CMK (cell line): Measurements from ENCODE around the gene MKKS.
A peak's percentile ranks its signal among the peaks of the same experiment; 100 is the strongest.

Source experiments
- DNase-seq: peaks from one replicate; pipeline ENCODE4 v3.0.0-alpha.2; 2010; ENCODE audit warnings: low read depth

Gene MKKS

GRCh38 chr20:10433623-10434466, at the start of gene MKKS:
TSS of gene MKKS (minus strand) at chr20:10434222. CDS start at chr20:10413514, 20,708 bp downstream.
- DNase-seq: peak; percentile 90

DNA sequence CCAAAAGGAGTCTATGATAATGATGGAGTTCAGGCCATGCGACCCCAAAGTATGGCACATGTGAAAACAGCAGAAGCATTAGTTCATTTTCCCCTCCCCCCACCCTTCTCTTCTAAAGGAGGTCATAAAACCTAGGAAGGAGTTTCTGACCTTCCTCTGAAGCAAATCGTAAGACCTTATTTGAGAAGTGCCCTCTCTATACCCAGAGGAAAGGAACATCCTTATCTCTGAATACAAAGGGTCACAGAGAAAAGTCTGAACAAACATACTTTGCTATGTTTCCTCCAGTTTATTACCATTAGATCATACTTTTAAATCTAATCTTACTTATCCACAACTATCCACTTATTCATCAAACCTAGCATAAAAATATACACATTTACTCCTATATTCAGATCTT, 49.7 kb upstream of the MKKS start:
- DNase-seq: peak; percentile 81

DNA sequence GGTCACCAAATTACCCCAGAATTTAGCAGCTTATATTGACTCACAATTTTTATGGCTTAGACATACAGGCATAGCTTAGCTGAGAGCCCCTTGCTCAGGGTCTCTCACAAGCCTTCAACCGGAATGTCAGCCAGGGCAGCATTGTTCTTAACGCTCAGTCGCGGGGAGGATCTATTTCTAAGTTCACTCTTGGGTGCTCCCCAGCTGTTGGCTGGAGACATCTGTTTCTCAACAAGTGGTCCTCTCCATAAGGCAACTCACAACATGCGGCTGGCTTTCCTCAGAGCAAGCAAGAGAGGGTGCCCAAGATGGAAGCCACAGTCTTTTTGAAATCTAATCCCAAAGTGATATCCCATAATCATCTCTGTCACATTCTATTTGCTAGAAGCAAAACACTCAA, 47.7 kb upstream of the MKKS start:
- DNase-seq: no peak

DNA sequence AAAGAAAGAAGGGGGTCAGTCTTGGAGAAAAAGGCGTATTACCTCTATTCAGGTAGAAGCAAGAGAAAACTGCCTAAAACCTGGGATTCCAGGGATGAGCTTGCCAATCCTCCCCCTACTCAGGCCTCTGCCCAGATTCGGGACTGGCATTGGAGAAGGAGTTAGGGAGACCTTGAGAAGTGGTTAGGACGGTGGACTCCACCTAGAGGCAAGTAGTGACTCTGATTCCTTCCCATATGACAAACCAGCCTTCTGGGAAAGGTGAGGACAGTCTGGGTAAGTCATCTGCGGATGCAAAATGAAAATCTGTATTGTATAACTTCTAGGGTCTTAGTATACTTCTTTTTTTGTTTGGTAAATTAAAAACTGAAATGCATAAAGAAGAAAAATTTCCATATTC, 44.9 kb upstream of the MKKS start:
- no peak for DNase-seq

DNA sequence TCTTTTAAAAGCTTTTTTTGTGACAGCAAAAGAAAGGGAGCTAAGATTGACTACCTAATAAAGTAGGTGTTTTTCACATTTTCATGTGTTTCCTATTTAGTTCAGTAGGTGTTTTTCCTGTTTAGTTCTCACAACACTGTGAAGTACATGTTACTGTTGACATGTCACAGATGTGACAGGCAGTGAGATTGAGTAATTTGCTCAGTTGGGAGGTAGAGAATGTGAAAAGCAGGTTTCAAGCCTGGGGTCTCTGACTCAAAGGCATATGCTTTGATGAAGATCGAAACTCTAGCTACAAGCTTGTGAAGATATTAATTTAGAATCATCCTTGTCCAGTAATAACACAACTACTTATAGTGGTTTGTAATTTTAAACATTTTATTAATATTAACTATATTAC, 44.2 kb upstream of the MKKS start:
- no peak for DNase-seq

GRCh38 chr20:10476319-10476724, 42.3 kb upstream of the MKKS start:
- no peak for DNase-seq

GRCh38 chr20:10475225-10475624, 41.2 kb upstream of the MKKS start:
- no peak for DNase-seq

GRCh38 chr20:10474606-10475184, 40.7 kb upstream of the MKKS start:
- no peak for DNase-seq

GRCh38 chr20:10472871-10473270, 38.8 kb upstream of the MKKS start:
- DNase-seq: no peak

GRCh38 chr20:10470276-10470675, 36.3 kb upstream of the MKKS start:
- no peak for DNase-seq

DNA sequence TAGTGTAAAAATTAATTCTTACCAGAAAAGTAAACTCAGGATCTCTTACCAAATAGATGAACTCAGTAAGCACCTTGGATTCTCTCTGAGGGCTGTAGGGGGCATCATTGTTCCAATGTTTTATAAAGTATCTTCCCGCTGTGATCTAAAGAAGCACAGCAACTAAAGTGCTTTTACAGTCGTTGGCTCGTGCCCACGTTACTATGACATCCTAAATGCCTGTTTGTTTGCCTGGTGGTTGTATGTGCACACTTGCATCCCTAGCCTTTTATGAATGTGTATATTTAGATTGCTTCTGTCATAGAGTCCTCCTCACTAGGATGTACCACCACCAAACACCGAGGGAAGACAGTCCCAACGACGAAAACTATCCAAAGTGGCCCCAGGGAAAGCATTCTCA, 35.6 kb upstream of the MKKS start:
- peak; percentile 54 for DNase-seq

- no peak for DNase-seq
Observed at GRCh38 chr20:10469056-10469455, 35.0 kb upstream of the MKKS start.

DNA sequence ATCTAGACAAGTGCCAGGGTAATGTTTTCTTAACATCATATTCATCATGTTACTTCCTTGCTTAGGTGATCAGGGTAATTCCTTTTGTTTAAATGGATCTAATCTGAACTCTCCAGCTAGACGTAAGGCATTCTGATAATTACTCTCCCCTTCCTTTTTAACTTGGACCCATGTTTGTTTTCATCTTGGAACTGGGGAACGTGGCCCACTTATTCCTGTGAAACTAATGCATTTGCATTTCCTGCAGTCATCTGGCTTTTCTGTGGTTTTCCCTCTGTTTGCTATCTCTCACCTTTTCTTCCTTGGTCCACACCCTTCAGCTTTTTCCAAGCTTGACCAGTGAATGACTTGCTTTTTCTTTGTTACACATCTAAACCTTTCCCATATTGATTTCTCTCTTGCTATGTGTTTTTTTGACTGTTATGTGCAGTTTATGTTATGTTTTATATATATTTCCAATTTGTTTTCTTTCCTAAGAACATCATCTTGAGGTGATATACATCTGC, 34.4 kb upstream of the MKKS start:
- DNase-seq: no peak

DNA sequence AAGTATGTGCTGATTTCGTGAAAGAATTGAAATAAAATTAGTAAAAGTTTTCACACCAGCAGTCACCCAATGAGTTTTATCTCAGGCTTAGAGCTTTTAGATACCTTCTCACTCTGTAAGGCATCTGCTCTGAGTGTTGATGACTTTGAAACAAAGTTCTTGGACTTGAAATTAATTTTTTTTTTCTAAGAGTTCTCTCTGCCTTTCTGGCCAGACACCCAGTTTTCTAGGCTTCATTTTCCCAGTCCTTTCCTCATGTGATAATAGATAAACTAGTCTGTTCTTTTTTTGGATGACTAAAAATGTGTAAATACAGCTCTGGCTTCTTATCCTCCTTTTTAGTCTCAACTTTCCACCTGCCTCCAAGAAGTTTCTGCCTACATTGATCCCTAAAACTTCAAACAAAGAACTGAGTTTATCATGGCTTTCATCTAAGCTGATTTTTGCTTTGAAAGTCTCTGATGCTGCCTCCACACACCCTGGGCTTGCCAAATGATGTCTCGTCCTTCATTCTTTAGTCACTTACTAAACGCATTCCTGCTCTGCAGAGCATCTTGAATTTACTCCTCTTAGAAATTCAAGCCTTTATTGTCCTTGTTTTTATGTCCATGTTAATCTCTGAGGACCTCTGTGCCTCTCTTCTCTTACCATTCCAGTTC, 33.8 kb upstream of the MKKS start:
- no peak for DNase-seq

- no peak for DNase-seq
Observed at GRCh38 chr20:10466855-10467254, 32.8 kb upstream of the MKKS start.

- DNase-seq: no peak
Observed at GRCh38 chr20:10466325-10466724, 32.3 kb upstream of the MKKS start.

GRCh38 chr20:10465135-10465534, 31.1 kb upstream of the MKKS start:
- DNase-seq: no peak

DNA sequence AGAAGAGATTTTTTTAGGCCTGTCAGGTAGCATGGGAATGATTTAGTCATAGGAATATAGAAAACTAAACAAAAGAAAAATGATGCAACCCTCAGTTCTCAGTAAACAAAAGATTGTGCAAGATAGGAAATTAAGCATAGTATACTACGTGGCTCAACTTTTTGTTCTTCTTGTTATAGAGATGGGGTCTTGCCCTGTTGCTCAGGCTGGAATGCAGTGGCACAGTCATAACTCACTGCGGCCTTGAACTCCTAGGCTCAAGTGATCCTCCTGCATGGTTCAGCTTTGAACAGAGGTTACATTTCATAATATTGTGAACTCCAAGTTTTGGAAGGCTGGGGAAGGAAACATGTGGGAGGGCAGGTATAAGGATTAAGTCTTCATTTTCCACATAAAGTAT, 29.6 kb upstream of the MKKS start:
- DNase-seq: no peak

GRCh38 chr20:10462516-10462915, 28.5 kb upstream of the MKKS start:
- DNase-seq: no peak

DNA sequence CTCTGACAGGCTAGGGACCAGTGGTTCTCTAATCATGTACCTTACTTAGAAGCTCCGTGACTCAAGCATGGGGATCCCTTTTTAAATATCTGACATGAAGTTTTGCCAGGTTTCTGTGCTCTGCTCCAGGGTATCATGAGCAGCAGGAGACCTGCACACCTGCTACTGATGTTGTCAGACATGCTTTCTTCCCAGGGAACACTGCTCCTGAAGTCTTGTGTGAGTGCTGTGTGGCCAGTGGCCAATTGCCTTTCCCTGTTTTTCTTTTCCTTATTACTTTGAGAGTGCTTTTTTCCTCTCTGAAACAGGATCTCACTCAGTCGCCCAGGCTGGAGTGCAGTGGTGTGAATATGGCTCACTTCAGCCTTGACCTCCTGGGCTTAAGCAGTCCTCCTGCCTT, 27.5 kb upstream of the MKKS start:
- no peak for DNase-seq

- DNase-seq: no peak
Observed at GRCh38 chr20:10454151-10454750, 20.2 kb upstream of the MKKS start.

- peak; percentile 81 for DNase-seq
Observed at GRCh38 chr20:10453241-10453640, 19.2 kb upstream of the MKKS start.

GRCh38 chr20:10449270-10449669, 15.2 kb upstream of the MKKS start:
- DNase-seq: no peak
